Lower leg skin (tissue), 3 donors: ENCODE data around the gene SIL1.

Experiments used
- POLR2A ChIP-seq, 2 donors: fragments of 450-650 bp; IDR thresholded peaks; one replicate each; pipeline ENCODE4 v1.6.1; 2016 to 2017; ENCODE audit warnings: antibody characterized with exemption in 2 of 2, mild to moderate bottlenecking in 1 of 2, moderate library complexity in 1 of 2
- TF ChIP-seq, protein P1 (sequence below), 3 donors: fragments of 450-650 bp; IDR thresholded peaks; one replicate each; pipeline ENCODE4 v1.5.1; 2016; ENCODE audit warnings: antibody characterized with exemption in 3 of 3, mild to moderate bottlenecking in 3 of 3, moderate library complexity in 2 of 3

DNA sequence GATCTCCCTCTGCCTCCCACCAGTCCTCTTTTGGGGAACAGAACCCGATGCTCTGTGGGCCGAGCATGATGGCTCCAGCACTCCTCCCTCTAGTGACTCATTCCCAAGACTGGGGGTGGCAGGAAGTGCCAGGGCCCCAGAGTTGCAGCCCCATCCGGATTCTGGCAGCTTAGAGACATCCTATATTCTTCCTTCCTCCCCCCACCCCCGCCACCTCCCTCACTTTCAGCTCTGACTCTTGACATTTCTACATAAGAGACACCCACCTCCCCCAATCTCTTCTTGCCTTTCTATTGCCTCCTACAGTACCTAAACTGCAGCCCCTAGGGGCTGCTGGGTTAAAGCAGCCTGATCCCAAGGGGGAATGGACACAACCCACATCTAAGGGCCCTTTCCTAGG lies 48.2 kb upstream of the SIL1 start:
- TF ChIP-seq, protein P1, sequence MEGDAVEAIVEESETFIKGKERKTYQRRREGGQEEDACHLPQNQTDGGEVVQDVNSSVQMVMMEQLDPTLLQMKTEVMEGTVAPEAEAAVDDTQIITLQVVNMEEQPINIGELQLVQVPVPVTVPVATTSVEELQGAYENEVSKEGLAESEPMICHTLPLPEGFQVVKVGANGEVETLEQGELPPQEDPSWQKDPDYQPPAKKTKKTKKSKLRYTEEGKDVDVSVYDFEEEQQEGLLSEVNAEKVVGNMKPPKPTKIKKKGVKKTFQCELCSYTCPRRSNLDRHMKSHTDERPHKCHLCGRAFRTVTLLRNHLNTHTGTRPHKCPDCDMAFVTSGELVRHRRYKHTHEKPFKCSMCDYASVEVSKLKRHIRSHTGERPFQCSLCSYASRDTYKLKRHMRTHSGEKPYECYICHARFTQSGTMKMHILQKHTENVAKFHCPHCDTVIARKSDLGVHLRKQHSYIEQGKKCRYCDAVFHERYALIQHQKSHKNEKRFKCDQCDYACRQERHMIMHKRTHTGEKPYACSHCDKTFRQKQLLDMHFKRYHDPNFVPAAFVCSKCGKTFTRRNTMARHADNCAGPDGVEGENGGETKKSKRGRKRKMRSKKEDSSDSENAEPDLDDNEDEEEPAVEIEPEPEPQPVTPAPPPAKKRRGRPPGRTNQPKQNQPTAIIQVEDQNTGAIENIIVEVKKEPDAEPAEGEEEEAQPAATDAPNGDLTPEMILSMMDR (IDR thresholded peaks at IDR 0.05) = no peak
- TF ChIP-seq POLR2A (IDR thresholded peaks at IDR 0.05) = no peak
